ENCODE measurements around the gene DTWD2. TPM values are rescaled to one million over a fixed set of nuclear protein-coding genes. Genes with fewer than 3 reads are reported as not detected.

DTWD2 gene
- total RNA-seq, 4 donors from 2014 or later = 6.2 to 14.2 (median 10.9) TPM

DNA sequence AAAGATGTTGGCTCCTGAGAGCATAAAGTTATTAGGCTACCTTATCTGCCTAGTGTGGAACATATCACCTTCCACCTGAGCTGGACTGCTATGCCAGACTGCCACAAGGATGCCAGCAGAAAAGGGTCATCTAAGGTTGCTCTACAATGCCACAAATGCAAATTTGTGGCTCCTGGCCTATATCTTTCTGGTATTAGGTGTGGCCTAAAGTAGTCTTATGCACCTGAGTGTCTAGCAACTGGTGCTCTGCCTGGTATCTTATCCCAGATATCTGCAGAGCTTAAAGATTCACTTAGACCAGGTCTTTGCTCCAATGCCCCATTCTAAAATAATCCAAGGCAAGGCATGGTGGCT is 34.7 kb downstream of the DTWD2 start:
- TF ChIP-seq, protein P1, sequence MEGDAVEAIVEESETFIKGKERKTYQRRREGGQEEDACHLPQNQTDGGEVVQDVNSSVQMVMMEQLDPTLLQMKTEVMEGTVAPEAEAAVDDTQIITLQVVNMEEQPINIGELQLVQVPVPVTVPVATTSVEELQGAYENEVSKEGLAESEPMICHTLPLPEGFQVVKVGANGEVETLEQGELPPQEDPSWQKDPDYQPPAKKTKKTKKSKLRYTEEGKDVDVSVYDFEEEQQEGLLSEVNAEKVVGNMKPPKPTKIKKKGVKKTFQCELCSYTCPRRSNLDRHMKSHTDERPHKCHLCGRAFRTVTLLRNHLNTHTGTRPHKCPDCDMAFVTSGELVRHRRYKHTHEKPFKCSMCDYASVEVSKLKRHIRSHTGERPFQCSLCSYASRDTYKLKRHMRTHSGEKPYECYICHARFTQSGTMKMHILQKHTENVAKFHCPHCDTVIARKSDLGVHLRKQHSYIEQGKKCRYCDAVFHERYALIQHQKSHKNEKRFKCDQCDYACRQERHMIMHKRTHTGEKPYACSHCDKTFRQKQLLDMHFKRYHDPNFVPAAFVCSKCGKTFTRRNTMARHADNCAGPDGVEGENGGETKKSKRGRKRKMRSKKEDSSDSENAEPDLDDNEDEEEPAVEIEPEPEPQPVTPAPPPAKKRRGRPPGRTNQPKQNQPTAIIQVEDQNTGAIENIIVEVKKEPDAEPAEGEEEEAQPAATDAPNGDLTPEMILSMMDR (IDR thresholded peaks at IDR 0.05; ENCODE audit: low read depth) = no peak

DNA sequence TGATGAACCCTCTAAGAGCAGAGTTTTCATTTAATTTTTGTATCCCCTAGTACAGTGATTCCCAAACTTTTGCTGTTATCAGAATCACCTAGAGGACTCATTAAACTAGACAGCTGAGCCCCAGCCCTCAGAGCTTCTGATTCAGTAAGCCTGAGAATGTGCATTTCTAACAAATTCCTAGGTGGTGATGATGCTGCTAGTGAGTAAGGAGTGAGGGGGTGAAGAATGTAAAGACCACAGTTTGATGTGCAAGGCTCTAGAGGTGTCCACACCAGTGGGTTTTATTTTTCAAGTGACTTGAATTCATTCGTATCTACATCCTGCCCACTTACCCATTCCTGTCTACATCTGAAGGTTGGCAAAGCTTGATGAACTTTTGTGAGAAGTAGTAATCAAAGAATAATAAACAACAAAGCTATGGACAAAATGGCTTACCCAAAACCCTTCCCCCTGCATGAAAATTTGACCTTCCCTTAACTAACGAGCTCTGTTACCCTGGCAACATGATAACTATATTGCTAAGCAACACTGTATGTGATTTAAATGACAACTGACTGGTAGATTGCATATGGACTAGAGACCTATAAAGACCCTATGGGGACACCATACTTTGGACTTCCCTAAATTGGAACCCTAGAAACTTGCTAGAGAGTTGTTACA is 35.2 kb downstream of the DTWD2 start:
- TF ChIP-seq, protein P1 (IDR thresholded peaks at IDR 0.05; ENCODE audit: low read depth) = no peak

DNA sequence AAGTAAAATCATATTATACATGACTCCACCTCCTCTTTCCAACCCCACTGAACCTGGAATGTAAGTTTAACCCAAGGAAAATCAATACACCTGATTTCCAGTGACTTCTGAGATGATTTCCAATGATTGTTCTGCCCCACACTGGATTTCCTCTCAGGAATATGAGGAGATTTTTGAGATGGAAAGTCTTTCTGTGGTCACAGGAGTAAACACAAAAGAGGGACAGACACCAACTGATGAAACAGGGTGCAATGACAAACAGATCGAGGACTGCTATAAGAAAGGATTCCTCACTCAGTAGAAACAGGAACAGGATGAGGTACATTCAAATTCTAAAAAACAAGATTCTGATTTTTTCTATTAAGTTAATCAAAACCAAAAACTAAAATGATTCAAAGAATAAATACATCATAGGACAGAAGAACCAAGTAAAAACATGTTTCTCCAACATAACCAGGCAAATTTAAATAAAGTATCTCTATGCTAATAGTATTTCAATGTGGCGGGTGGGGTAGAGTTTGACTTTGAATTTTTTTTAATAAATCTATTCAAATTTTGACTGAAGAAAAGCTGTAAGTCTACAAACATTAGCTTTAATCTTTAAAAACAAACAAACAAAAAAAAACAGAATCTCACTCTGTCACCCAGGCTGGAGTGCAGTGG is 42.1 kb downstream of the DTWD2 start:
- TF ChIP-seq, protein P1 (IDR thresholded peaks at IDR 0.05; ENCODE audit: low read depth) = no peak

DNA sequence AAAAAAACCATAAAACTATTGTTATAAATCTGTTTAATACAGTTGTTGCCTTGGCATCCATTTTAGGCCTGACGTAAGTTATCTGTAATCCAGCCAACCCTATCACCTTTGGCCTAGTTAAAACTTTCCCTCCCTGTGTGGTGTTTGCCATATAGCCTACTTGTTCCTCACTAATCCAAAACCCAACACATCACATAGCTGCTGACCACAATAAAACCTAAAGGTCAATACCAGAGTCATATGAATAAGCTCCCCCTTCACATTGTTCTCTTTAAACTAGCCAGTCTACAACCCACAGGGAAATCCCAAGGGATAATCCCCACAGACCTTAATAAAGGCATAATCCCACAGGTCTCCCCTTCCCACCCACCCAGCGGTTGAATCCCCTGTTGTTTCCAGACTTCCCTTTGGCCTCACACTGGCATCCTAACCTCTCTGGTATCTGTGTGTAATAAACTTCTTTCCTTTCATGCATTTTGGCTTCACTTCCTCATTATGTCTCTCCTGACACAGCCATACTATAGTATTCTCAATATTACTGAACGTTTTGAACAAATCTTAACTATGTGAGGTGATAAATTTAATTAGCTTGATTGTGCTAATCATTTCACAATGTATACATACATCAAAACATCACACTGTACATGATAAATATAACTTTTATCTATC is 50.8 kb downstream of the DTWD2 start:
- TF ChIP-seq, protein P1 (IDR thresholded peaks at IDR 0.05; ENCODE audit: low read depth) = no peak

DNA sequence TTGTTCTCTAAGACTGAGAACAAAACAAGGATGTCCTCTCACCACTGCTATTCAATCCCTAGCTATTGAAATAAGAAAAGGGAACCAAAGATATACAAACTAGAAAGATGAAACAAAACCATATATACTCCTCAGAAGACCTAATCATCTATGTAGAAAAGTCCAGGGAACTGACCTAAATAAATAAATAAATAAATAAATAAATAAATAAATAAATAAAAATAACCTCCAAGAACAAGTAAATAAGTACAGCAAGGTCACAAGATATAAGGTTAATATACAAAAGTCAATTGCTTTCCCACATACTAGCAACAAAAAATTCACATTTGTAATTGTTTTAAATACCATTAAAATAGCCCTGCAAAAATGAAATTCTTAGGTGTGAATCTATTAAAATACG is 54.6 kb downstream of the DTWD2 start:
- TF ChIP-seq, protein P1 (IDR thresholded peaks at IDR 0.05; ENCODE audit: low read depth) = no peak

DNA sequence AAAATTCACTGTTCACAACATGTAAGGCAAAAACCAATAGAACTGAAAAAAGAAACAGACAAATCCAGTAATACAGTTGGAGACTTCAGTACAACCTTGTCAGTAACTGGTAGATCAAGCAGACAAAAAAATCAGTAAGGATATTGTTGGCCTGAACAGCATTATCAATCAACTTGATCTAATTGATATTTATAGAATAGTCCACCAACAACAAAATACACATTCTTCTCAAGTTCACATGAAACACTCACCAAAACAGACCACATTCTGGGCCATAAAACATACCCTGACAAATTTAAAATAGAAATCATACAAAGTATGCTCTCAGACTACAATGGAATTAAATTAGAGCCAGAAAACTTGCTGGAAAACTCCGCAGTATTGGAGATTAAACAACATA is 56.8 kb downstream of the DTWD2 start:
- TF ChIP-seq, protein P1 (IDR thresholded peaks at IDR 0.05; ENCODE audit: low read depth) = no peak

DNA sequence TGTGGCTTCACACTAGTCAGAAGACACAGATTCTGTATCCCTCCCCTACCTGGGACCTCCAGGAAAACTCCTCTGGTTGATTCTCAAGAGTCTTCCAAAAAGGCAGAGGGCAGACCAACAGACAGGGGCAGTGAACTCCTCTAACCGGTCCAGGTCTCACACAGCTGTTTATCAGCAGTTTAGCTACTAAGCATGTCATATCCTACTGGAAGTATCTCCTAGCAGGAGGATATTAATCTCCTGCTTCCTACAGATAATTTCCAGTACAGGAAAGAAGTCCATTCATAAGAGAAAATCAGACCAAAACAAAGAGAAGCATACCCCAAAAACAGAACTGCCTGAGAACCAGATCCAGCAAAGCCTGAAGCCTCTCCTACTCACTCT is 64.3 kb downstream of the DTWD2 start:
- TF ChIP-seq, protein P1 (IDR thresholded peaks at IDR 0.05; ENCODE audit: low read depth) = no peak
